GM19463 (cell line): ENCODE data around the gene BUB1B.
"Not testable (repeated sequence)": the region's sequence is repeated elsewhere in the genome, so short reads cannot be mapped to it uniquely, and the experiment has no call there.

Experiments used
- ATAC-seq: cut with Tn5 transposase; IDR thresholded peaks from one replicate; pipeline ENCODE4 v1.9.1; 2021; ENCODE audit warnings: mild to moderate bottlenecking, moderate library complexity; ENCODE audit not compliant: unreplicated experiment

Gene BUB1B

GRCh38 chr15:40160689-40161688 is at the start of gene BUB1B:
BUB1B (plus strand) TSS chr15:40161069; CDS start chr15:40161221, 152 bp downstream.
- peak; percentile 91 for ATAC-seq

- no peak for ATAC-seq
Measured at GRCh38 chr15:40111888-40112287, 49.0 kb upstream of the BUB1B start.

GRCh38 chr15:40112789-40113188 is 48.1 kb upstream of the BUB1B start:
- no peak for ATAC-seq

GRCh38 chr15:40114218-40114617 is 46.7 kb upstream of the BUB1B start:
- ATAC-seq, result no peak

- ATAC-seq, result not testable (repeated sequence)
Measured at GRCh38 chr15:40115106-40115505, 45.8 kb upstream of the BUB1B start.

- ATAC-seq, result peak; percentile 96
Measured at GRCh38 chr15:40115670-40116093, 45.2 kb upstream of the BUB1B start.

GRCh38 chr15:40118473-40118872 is 42.4 kb upstream of the BUB1B start:
- ATAC-seq, result no peak

GRCh38 chr15:40121911-40122638 is 38.8 kb upstream of the BUB1B start:
- ATAC-seq, result no peak

GRCh38 chr15:40122989-40123388 is 37.9 kb upstream of the BUB1B start:
- ATAC-seq, result not testable (repeated sequence)

- ATAC-seq, result not testable (repeated sequence)
Measured at GRCh38 chr15:40123863-40124262, 37.0 kb upstream of the BUB1B start.

GRCh38 chr15:40124333-40124732 is 36.5 kb upstream of the BUB1B start:
- ATAC-seq, result not testable (repeated sequence)

GRCh38 chr15:40124807-40125285 is 36.0 kb upstream of the BUB1B start:
- not testable (repeated sequence) for ATAC-seq

GRCh38 chr15:40125950-40126349 is 34.9 kb upstream of the BUB1B start:
- no peak for ATAC-seq

GRCh38 chr15:40128766-40129660 is 31.9 kb upstream of the BUB1B start:
- no peak for ATAC-seq

GRCh38 chr15:40130118-40130517 is 30.8 kb upstream of the BUB1B start:
- no peak for ATAC-seq

GRCh38 chr15:40130799-40131502 is 29.9 kb upstream of the BUB1B start:
- ATAC-seq, result no peak

- ATAC-seq, result no peak
Measured at GRCh38 chr15:40133544-40133943, 27.3 kb upstream of the BUB1B start.

GRCh38 chr15:40134885-40135284 is 26.0 kb upstream of the BUB1B start:
- ATAC-seq, result no peak

GRCh38 chr15:40135846-40136450 is 24.9 kb upstream of the BUB1B start:
- not testable (repeated sequence) for ATAC-seq
